Suppressor macrophage (primary cell): Measurements from ENCODE around the gene EPHA5.

Source experiments
- DNase-seq, 4 experiments: peaks; one replicate each; pipeline ENCODE4 v3.0.0-alpha.2; 2020 to 2022

EPHA5 gene

GRCh38 chr4:65623506-65623905 lies 46.8 kb downstream of the EPHA5 start:
- no peak for DNase-seq

GRCh38 chr4:65617416-65617815 lies 52.9 kb downstream of the EPHA5 start:
- no peak for DNase-seq

DNA sequence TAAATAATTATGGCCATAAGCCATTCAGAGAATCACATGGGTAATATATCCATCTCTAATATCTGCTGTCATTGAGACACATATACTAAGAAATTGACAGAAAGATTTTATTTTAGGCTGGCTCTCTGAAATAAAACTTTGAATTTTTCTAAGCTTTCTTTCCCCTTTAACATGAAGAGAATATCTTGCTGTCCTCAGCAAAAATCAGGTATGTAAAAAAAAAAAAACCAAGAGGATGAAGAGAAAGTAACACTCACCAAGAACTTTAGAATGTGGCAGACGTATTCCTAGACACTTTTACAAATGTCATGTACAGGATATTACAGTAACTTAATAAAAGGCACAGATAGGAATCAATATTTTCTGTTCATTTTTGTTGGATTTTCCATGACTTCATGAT lies 65.8 kb downstream of the EPHA5 start:
- DNase-seq = no peak

DNA sequence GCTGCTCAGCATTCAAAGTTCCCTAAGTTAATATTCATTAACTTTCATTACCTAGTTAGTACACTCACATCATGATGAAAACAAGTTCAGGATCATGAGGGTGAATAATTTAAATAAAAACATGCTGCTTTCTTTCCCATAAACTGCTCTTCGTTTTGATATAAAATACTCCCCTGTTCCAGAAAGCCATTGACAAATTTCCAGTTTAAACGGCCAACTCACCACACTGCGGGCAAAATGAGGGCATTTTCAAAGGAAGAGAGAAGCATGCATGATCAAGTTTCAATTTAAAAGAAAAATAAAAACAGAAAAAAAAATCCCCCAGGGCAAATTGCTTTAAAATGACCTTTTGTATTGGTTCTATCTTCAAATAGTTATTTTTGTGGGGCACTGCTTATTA lies 69.6 kb downstream of the EPHA5 start:
- DNase-seq = no peak

- DNase-seq = no peak
Observed at GRCh38 chr4:65599340-65599739, 70.9 kb downstream of the EPHA5 start.

- no peak for DNase-seq
Observed at GRCh38 chr4:65597697-65598096, 72.6 kb downstream of the EPHA5 start.

DNA sequence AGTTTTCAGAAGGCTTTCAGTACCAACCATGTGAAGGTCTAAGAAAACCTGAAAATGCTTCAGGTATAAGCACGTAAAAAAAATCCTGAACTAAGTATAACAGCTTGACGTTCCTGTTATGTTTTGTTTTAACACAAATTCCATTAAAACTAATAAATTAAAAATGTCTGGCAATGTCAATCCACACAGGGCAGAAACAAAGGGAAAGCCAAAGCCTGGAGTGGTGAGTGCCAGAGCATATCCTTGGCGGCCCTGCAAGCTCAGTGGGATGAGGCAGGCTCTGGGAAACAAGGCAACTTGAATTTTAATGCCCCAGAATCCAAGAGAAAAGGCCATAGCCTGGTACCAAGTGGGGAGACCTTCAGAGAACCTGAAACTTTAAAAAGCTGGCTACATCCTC lies 78.2 kb downstream of the EPHA5 start:
- DNase-seq = no peak

GRCh38 chr4:65589921-65590320 lies 80.4 kb downstream of the EPHA5 start:
- DNase-seq = no peak

GRCh38 chr4:65589331-65589730 lies 81.0 kb downstream of the EPHA5 start:
- DNase-seq = no peak

DNA sequence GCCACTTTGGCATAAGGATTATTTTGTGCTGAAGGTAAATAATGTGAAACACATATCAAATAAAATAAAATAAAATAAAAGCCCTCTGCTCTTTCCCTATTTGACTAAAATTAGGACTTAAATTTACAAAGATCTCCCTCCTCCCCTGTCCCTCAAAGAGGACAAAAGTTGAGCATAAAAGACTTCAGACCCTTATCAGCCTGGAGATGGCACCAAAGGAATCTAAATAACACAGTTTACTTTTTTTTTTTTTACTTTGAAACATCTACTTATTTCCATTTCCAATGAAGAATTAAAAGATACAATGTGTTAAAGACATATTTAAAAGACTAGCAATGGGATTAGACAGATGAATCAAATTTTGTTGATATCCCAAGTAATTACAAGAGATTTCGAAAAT lies 89.7 kb downstream of the EPHA5 start:
- no peak for DNase-seq

GRCh38 chr4:65566473-65566872 lies 103.8 kb downstream of the EPHA5 start:
- no peak for DNase-seq

DNA sequence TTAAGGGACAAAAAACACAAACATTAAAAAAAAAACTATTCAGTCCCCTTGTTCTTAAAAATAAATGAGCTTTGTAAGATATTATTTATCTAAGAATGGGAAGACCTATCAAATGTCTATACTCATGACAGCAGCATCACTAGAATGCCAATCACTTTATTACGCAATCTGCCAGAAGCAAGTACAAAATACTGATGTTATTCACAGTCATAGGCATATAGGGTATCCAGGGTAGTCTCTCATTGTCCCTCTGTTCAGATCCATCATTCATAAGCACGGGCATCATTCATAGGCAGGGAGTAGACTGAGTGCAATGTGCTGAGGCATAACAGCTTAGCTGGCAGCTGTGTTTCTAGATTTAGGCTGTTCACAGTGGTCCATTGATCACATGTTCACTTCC lies 109.1 kb downstream of the EPHA5 start:
- DNase-seq = no peak

GRCh38 chr4:65559270-65559669 lies 111.0 kb downstream of the EPHA5 start:
- DNase-seq = no peak

DNA sequence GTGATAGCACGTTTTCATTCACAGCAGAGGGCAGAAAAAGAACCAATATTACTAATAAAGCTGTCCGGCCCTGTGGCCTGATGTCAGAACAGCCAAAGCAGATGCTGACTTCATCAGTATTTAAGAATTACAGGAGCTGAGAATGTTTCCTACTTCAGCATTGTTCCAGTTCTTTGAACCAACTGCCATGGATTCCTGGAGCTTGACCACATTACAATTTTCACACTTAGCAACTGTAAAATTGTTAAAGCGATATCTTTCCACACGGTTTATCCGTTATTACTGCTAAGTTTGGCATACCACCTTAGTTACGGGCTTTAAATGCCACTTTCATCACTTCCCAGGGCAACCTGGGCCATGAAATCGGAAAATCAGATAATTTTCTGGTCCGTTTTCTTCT lies 118.2 kb downstream of the EPHA5 start:
- no peak for DNase-seq

GRCh38 chr4:65550500-65550899 lies 119.8 kb downstream of the EPHA5 start:
- DNase-seq = no peak

GRCh38 chr4:65546882-65547416 lies 123.3 kb downstream of the EPHA5 start:
- no peak for DNase-seq

DNA sequence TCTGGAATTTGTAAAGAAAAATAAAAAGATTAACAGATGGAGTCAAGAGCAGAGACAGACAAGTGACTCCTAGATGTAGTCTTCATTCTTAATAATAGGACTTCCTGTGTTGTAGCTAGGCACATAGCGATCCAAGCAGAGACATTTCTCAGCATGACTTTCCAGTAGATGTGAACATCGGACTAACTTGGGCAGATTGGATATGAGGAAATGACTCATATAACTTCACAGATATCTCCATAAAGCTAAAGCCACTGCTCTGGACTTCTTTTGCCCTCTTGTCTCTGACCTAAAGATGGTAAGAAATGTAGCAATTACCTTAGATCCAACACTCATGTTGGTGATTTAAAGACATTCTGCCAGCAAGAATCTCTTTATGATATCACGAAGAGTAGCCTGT lies 131.7 kb downstream of the EPHA5 start:
- DNase-seq = no peak

GRCh38 chr4:65535113-65535512 lies 135.2 kb downstream of the EPHA5 start:
- no peak for DNase-seq

GRCh38 chr4:65521666-65522065 lies 148.6 kb downstream of the EPHA5 start:
- no peak for DNase-seq

GRCh38 chr4:65515646-65516045 lies 154.6 kb downstream of the EPHA5 start:
- no peak for DNase-seq

DNA sequence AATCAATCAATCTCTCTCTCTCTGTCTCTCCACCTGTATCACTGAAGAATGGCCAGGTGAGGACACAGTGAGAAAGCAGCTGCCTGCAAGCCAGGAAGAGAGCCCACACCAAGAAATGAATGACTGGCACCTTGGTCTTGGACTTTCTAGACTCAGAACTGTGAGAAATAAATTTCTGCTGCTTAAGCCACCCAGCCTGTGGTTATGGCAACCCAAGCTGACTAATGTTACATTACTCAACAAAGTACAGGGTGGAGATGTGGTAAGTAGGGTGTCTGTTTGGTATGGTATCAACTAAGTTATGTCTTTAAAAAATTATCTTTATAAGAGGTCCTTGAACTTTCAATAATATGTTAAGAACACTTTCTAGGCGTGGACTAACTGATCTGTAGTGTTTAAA lies 159.3 kb downstream of the EPHA5 start:
- DNase-seq = no peak

GRCh38 chr4:65508168-65508567 lies 162.1 kb downstream of the EPHA5 start:
- DNase-seq = no peak

DNA sequence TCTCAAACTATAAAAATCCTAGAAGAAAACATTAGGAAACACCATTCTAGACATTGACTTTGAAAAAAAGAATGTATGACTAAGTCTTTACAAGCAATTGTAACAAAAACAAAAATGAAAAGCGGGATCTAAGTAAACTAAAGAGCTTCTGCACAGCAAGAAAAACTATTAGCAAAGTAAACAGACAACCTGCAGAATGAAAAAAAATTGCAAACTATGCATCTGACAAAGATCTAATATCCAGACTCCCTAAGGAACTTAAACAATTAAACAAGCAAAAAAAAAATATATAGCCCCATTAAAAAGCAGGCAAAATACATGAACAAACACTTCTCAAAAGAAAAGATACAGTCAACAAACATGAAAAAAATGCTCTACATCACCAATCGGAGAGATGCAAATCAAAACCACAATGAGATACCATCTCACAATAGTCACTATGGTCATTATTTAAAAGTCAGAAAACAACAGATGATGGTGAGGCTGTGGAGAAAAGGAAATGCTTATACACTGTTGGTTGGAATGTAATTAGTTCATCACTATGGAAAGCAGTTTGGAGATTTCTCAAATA lies 168.1 kb downstream of the EPHA5 start:
- no peak for DNase-seq

GRCh38 chr4:65498606-65499005 lies 171.7 kb downstream of the EPHA5 start:
- no peak for DNase-seq

GRCh38 chr4:65495439-65495838 lies 174.8 kb downstream of the EPHA5 start:
- DNase-seq = no peak
